Breast epithelium (tissue), 4 donors: ENCODE measurements around the gene ARID5B. TPM values are rescaled to one million over a fixed set of nuclear protein-coding genes. Genes with fewer than 3 reads are reported as not detected.

Experiments
- DNase-seq, 2 donors: peaks; one replicate each; pipeline ENCODE4 v3.0.0-alpha.2; 2019; ENCODE audit warnings: low spot score in 2 of 2
- H3K27ac ChIP-seq, 2 donors: fragments of 200-600 bp; sonication (generic) in 1 of 2; one replicate each; pipeline ENCODE4 v1.5.1; 2016 to 2019; ENCODE audit warnings: mild to moderate bottlenecking in 1 of 2
- H3K27me3 ChIP-seq, 2 donors: fragments of 200-600 bp; sonication (generic) in 1 of 2; one replicate each; pipeline versions ENCODE4 v1.5.1 to v1.6.0; 2017 to 2019; ENCODE audit warnings: control low read depth in 1 of 2, mild to moderate bottlenecking in 1 of 2
- H3K36me3 ChIP-seq: fragments of 200-600 bp; one replicate; pipeline ENCODE4 v1.5.1; 2019
- H3K4me1 ChIP-seq, 2 donors: fragments of 200-600 bp; sonication (generic); one replicate each; pipeline ENCODE4 v1.5.1; 2016 to 2019; ENCODE audit warnings: control low read depth in 1 of 2
- H3K4me3 ChIP-seq, 3 donors: fragments of 200-600 bp; sonication (generic); 1 replicate in 2 of 3; 2 replicates in 1 of 3; pipeline ENCODE4 v1.5.1; 2016 to 2019; ENCODE audit warnings: mild to moderate bottlenecking in 3 of 3, moderate library complexity in 2 of 3
- H3K9me3 ChIP-seq, 2 donors: fragments of 200-600 bp; sonication (generic) in 1 of 2; one replicate each; pipeline ENCODE4 v1.5.1; 2016 to 2019; ENCODE audit warnings: control low read depth in 1 of 2
- POLR2A ChIP-seq: fragments of 450-650 bp; IDR thresholded peaks from one replicate; pipeline ENCODE4 v1.6.1; 2016; ENCODE audit warnings: antibody characterized with exemption, mild to moderate bottlenecking, moderate library complexity
- POLR2AphosphoS5 ChIP-seq, 3 donors: sonication (generic); formaldehyde crosslinking; IDR thresholded peaks; one replicate each; pipeline ENCODE4 v1.6.1; 2017; ENCODE audit warnings: antibody characterized with exemption in 3 of 3
- intact Hi-C: fragments of 100-400 bp; cut with DNase I; formaldehyde crosslinking; loops from one replicate; pipeline ENCODE4 v1.15.1; 2023; ENCODE audit warnings: low total_unique reads
- total RNA-seq, 3 donors: library from RNA; depleted of rRNA; stranded (reverse); fragments of >200 nt; gene quantifications; one replicate each; pipeline ENCODE4 v1.1.0, GENCODE V29; 2016
- TF ChIP-seq, protein P1 (sequence below), 3 donors: fragments of 450-650 bp; IDR thresholded peaks; one replicate each; pipeline ENCODE4 v1.5.1; 2016 to 2017; ENCODE audit warnings: antibody characterized with exemption in 3 of 3, mild to moderate bottlenecking in 3 of 3, moderate library complexity in 3 of 3

Gene ARID5B
- total RNA-seq, 3 donors from 2014 or later: 89.5 to 166 (median 125) TPM

DNA sequence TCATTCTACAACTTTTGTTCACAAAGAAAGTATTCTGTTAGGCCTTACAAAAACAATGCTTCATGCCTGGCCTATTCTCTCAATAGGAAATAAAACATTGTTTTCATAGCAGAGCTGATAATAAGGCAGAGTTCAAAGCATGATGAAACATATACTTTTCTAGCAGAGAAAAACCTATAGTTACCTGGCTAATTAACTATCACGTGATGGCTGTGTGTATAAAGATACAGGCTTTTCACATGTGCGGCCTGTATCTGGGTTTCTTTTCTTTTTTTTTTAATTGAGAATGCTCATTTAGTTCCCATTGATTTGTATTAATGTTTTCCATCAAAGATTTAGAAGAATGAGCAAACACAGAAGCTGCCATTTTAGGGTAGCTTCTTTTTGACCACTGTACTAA, 51.7 kb downstream of the ARID5B start:
- intact Hi-C loops: no loop called here
- Histone ChIP-seq H3K36me3 (no peaks in the 10 kb centered on the region), H3K4me3 (no peak overlapping the region), H3K9me3 (no peaks in the 10 kb centered on the region), H3K27me3 (no peaks in the 10 kb centered on the region), H3K4me1 (no peaks in the 10 kb centered on the region), H3K27ac (no peak overlapping the region)
- no peak for DNase-seq
- TF ChIP-seq POLR2AphosphoS5 (IDR thresholded peaks at IDR 0.05): no peak
- TF ChIP-seq, protein P1, sequence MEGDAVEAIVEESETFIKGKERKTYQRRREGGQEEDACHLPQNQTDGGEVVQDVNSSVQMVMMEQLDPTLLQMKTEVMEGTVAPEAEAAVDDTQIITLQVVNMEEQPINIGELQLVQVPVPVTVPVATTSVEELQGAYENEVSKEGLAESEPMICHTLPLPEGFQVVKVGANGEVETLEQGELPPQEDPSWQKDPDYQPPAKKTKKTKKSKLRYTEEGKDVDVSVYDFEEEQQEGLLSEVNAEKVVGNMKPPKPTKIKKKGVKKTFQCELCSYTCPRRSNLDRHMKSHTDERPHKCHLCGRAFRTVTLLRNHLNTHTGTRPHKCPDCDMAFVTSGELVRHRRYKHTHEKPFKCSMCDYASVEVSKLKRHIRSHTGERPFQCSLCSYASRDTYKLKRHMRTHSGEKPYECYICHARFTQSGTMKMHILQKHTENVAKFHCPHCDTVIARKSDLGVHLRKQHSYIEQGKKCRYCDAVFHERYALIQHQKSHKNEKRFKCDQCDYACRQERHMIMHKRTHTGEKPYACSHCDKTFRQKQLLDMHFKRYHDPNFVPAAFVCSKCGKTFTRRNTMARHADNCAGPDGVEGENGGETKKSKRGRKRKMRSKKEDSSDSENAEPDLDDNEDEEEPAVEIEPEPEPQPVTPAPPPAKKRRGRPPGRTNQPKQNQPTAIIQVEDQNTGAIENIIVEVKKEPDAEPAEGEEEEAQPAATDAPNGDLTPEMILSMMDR (IDR thresholded peaks at IDR 0.05): no peak
- no peak for TF ChIP-seq POLR2A

- DNase-seq: no peak
- no peak overlapping the region for H3K4me3 ChIP-seq
- H3K36me3 ChIP-seq: no peaks in the 10 kb centered on the region
- H3K27ac ChIP-seq: no peak overlapping the region
- H3K27me3 ChIP-seq: no peaks in the 10 kb centered on the region
- intact Hi-C loops: no loop called here
- H3K9me3 ChIP-seq: no peaks in the 10 kb centered on the region
- TF ChIP-seq POLR2A: no peak
- no peak for TF ChIP-seq POLR2AphosphoS5 (IDR thresholded peaks at IDR 0.05)
- TF ChIP-seq, protein P1 (IDR thresholded peaks at IDR 0.05): no peak
- no peaks in the 10 kb centered on the region for H3K4me1 ChIP-seq
These were observed 56.3 kb downstream of the ARID5B start for GRCh38 chr10:61957806-61958205.

DNA sequence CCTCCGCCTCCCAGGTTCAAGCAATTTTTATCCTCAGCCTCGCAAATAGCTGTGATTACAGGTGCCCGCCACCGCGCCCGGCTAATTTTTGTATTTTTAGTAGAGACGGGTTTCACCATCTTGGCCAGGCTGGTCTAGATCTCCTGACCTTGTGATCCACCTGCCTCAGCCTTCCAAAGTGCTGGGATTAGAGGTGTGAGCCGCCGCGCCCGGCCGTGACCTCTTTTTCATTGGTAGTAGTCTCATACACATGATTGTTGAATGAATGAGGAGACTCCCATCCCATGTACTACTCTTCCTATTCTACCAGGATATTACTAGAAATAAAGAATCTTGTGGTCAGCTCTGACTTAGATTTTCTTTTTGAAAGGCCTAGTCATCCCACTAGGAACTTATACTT, 56.8 kb downstream of the ARID5B start:
- H3K9me3 ChIP-seq: no peaks in the 10 kb centered on the region
- H3K4me3 ChIP-seq: no peak overlapping the region
- no peaks in the 10 kb centered on the region for H3K4me1 ChIP-seq
- intact Hi-C loops: no loop called here
- no peak overlapping the region for H3K27ac ChIP-seq
- H3K36me3 ChIP-seq: no peaks in the 10 kb centered on the region
- DNase-seq: no peak
- no peaks in the 10 kb centered on the region for H3K27me3 ChIP-seq
- TF ChIP-seq, protein P1 (IDR thresholded peaks at IDR 0.05): no peak
- no peak for TF ChIP-seq POLR2AphosphoS5 (IDR thresholded peaks at IDR 0.05)
- TF ChIP-seq POLR2A: no peak

- intact Hi-C loops: no loop called here
These were observed 57.3 kb downstream of the ARID5B start for GRCh38 chr10:61958805-61959204.

DNA sequence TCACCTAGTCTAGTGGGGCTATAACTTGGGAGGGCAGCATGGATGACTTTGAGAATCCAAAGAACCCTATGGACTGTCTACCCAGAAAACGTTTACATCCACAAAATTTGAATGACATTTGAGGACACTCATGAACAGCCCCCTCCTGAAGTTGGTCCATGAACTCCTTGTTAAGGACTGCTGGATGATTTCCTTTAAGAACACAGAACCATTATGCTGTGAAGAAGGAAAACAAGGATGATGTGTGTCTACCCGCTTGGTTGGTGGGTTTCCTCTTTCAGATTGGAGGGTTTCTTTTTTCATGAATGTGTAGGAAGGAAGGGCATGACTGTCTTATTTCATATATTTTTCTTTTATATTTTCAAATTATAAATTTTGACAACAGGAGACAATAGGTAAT, 58.3 kb downstream of the ARID5B start:
- intact Hi-C loops: no loop called here
- no peak overlapping the region for H3K27ac ChIP-seq
- TF ChIP-seq, protein P1 (IDR thresholded peaks at IDR 0.05): no peak
- no peak for TF ChIP-seq POLR2A
- no peak for TF ChIP-seq POLR2AphosphoS5 (IDR thresholded peaks at IDR 0.05)

More at GRCh38 chr10:61958805-61959204, 57.3 kb downstream of the ARID5B start:
- Histone ChIP-seq H3K9me3 (no peaks in the 10 kb centered on the region), H3K27me3 (no peaks in the 10 kb centered on the region), H3K4me3 (no peak overlapping the region), H3K27ac (no peak overlapping the region), H3K4me1 (no peaks in the 10 kb centered on the region), H3K36me3 (no peaks in the 10 kb centered on the region)
- no peak for DNase-seq
- TF ChIP-seq, protein P1 (IDR thresholded peaks at IDR 0.05): no peak
- TF ChIP-seq POLR2A (no peak), POLR2AphosphoS5 (IDR thresholded peaks at IDR 0.05) (no peak)

More for the DNA sequence above, 58.3 kb downstream of the ARID5B start:
- Histone ChIP-seq H3K4me3 (no peak overlapping the region), H3K36me3 (no peaks in the 10 kb centered on the region), H3K9me3 (no peaks in the 10 kb centered on the region), H3K4me1 (no peaks in the 10 kb centered on the region), H3K27me3 (no peaks in the 10 kb centered on the region)
- DNase-seq: no peak
